Measurements from ENCODE around the gene MAP3K20. TPM values are rescaled to one million over a fixed set of nuclear protein-coding genes. Genes with fewer than 3 reads are reported as not detected.
A peak's percentile ranks its signal among the peaks of the same experiment; 100 is the strongest.
"Not testable (repeated sequence)": the region's sequence is repeated elsewhere in the genome, so short reads cannot be mapped to it uniquely, and the experiment has no call there.

Gene MAP3K20
- total RNA-seq, 1 donor from 2014 or later, result 429 TPM

DNA sequence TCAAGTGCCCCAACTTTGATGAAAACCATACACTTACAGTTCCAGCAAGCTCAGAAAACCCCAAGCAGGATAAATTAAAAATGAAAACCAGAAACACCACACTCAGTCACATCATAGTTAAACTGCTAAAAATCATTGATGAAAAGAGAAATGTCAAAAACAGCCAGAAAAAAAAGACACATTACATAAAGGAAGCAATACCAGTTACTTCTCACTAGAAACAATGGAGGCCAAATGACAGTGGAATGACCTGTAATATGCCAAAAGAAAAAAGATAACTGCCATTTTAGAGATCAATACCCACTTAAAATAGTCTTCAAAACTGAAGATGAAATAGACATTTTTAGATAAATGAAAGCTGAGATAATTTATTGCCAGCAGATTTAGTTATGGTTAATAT lies 66.0 kb downstream of the MAP3K20 start:
- no peak for ATAC-seq
- intact Hi-C loops (cut with micrococcal nuclease), result no loop called here
- no peak for DNase-seq

- ATAC-seq, result no peak
- DNase-seq, result no peak
- intact Hi-C loops (cut with micrococcal nuclease), result no loop called here
Measured at GRCh38 chr2:173145454-173145853, 69.8 kb downstream of the MAP3K20 start.

DNA sequence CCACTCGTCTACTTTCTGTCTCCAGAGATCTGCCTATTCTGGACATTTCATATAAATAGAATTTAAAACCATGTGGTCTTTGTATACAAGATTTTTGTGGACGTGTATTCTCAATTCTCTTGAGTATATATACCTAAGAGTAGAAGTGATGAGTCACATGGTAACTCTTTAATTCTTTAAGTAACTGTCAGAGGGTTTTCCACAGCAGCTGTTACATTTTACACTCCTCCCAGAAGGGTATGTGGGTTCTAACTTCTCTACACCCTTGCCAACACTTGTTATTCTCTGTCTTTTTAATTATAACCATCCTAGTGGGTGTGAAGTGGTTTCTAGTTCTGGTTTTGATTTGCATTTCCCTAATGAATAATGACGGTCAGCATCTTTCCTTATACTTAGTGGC lies 70.9 kb downstream of the MAP3K20 start:
- intact Hi-C loops (cut with micrococcal nuclease), result no loop called here
- DNase-seq, result no peak
- ATAC-seq, result no peak

DNA sequence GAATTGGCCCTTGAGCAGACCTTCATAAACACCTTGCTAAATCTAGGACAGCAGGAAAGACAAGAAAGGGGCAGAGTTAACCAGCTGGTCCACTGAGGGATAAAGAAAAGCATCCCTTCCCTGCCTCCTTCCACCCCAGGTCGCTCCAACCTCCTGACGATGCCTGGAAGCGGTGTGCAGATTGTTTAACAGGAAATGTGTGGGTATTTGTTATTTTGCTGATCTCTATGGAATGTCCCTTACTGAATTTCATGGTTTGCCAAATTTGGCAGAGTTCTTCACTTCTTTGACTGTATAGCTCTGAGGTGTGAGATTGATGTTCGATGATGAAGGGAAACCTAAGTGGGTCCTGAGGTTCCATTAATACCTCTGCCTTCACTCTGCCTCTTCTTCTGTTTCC lies 72.9 kb downstream of the MAP3K20 start:
- ATAC-seq, result no peak
- intact Hi-C loops (cut with micrococcal nuclease), result no loop called here

GRCh38 chr2:173149491-173149890 lies 73.8 kb downstream of the MAP3K20 start:
- ATAC-seq (peak; percentile 34), DNase-seq (no peak)
- intact Hi-C loops (cut with micrococcal nuclease), result no loop called here

More for the DNA sequence above, 72.9 kb downstream of the MAP3K20 start:
- DNase-seq, result no peak

- intact Hi-C loops (cut with micrococcal nuclease), result no loop called here
- no peak for DNase-seq
- peak; percentile 44 for ATAC-seq
Measured at GRCh38 chr2:173150087-173150486, 74.4 kb downstream of the MAP3K20 start.

- intact Hi-C loops (cut with micrococcal nuclease), result no loop called here
- no peak for DNase-seq
Measured at GRCh38 chr2:173150963-173151362, 75.3 kb downstream of the MAP3K20 start.

DNA sequence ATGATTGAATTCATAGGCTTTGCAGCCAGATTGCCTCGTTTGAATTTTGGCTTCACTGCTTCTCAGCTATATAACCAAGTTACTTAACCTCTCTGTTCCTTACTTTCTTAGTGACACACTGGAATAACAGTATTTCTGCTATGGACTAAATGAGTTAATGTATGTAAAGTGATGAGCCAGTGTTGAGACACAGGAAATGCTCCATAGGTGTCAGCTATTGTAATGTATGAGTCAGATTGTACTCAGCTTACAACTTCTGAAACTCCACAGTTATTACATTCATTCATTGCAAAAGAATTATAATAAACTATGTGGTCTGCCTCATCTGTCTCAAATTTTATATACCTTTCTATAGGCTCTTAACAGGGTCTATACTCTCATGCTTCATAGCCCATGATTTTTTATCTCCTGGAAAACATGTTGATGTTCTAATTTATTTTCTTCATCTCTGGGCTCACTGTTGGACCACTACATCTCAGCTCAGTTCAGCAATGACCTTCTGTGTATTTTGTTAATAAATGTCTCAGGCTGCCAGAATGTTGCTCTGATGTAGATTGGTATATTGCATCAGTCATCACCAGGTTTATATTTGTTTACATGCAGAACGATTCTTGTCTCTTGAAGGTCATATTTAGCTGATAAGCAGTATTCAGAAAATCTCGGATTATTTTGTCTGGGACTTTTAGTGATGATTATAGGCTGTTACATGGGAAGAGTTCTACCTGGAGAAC lies 76.2 kb downstream of the MAP3K20 start:
- intact Hi-C loops (cut with micrococcal nuclease), result no loop called here
- no peak for ATAC-seq

More at GRCh38 chr2:173150963-173151362, 75.3 kb downstream of the MAP3K20 start:
- ATAC-seq, result no peak

DNA sequence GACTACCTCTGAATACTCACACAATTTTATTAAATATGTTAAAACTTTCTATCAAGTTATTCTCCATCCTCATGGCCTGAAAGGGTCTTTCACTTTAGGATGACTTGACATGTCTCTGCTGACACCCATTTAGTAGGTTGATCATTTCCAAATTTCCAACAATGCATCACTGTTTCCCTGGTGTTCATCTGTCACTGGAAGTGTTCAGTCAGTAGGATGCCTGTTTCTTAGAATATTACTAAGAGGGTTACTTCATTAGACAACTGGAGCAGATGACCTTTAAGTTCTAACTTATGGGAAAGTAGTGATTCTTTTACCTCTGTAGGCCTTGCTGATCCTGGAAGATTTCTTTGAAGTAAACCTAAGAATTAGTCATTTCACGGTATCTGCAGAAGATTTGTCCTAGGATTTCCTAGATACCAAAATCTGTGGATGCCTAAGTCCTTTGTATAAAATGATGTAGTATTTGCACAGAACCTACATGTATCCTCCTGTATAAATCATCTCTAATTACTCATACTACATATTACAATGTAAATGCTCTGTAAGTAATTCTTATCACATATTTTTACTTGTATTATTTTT lies 77.7 kb downstream of the MAP3K20 start:
- intact Hi-C loops (cut with micrococcal nuclease), result no loop called here
- ATAC-seq, result no peak
- DNase-seq, result no peak

More for the DNA sequence above, 76.2 kb downstream of the MAP3K20 start:
- DNase-seq, result no peak

- intact Hi-C loops (cut with micrococcal nuclease), result no loop called here
- DNase-seq, result no peak
- ATAC-seq, result no peak
Measured at GRCh38 chr2:173157676-173158293, 82.1 kb downstream of the MAP3K20 start.

DNA sequence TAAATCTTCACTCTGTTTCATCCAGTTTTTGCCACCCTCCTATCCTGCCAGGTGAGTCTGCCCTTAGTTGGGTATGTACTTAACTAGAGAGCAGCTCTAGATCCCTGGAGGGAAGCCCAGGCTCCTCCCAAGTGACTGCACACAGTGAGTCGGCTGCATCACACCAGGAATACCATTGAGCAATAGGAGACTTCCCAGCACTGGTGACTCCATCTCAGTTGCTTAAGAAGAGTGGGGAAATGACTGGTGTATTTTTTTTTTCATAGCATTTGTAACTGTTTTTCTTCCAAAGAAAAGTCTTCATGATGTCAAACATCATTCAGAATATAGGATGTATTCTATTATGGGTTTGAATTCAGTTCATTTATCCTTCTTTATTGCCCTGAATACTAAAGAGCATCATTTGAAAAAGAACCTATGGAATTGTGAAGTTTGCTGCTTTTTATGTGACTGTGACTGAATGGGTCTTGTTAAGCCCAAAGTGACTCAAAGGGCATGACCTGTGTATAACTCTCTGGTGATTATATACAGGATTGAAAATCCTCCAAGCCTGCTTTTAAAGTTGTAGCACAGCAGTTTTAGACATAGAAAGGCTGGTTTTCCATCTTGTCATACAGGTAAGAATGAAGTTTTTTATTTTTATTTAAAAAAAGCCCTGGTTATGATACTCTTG lies 84.3 kb downstream of the MAP3K20 start:
- ATAC-seq (peak; percentile 97), DNase-seq (peak; percentile 83)
- intact Hi-C loops (cut with micrococcal nuclease), result no loop called here

- DNase-seq (no peak), ATAC-seq (no peak)
- intact Hi-C loops (cut with micrococcal nuclease), result no loop called here
Measured at GRCh38 chr2:173160618-173161017, 85.0 kb downstream of the MAP3K20 start.

DNA sequence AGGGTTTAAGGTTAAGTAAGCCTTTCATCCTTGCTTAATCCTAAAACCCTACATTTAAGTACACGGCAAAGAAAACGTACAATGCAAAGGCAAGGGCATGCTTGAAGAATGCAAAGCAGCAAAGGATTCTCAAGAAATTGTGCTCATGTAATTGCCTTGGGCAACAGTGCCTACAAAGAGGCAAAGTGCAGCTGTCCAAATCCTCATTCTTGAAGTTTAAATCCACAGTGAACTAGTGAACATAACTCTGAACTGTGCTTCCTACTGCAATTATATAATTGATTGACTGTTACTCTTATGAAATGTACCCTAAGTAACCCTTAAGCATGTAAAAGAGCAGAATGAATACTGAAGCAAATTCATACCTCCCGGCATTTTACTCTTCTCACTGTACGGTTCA lies 85.4 kb downstream of the MAP3K20 start:
- intact Hi-C loops (cut with micrococcal nuclease), result no loop called here
- no peak for ATAC-seq
- no peak for DNase-seq

DNA sequence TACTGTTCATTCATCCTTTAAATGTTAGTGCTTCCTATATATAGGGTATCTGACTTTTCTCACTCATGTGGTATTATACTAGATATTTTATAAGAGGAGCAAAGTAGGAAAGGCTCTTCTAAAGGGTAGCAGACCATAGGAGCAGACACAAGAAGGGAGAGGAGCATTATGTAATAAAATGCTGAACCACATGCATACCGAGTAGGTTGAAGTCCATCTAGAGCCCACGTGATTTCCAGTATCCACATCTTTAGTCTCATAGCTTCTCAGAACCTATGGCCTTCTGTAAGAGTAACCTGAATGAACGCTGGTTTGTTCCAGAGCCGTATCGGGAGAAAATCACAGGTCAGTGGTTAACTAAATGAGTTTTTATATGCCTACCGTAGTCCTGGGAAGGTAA lies 85.9 kb downstream of the MAP3K20 start:
- intact Hi-C loops (cut with micrococcal nuclease), result no loop called here
- ATAC-seq (no peak), DNase-seq (no peak)

- DNase-seq; ATAC-seq; intact Hi-C loops (cut with micrococcal nuclease): not testable (repeated sequence)
Measured at GRCh38 chr2:173163357-173163756, 87.7 kb downstream of the MAP3K20 start.

DNA sequence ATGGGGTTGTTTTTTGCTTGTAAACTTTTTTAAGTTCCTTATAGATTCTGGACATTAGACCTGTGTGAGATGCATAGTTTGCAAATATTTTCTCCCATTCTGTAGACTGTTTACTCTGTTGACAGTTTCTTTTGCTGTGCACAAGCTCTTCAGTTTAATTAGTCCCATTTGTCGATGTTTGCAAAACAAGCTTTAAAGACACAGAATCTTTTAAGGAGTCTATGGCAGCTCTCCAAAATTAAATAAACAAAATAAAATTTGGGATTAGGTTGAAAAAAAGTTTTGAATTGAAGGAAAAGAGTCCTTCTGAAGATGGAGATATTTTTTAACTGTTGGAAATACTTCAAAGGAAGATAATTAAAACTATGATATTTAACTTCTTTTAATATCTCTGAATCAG lies 88.8 kb downstream of the MAP3K20 start:
- ATAC-seq, result no peak
- intact Hi-C loops (cut with micrococcal nuclease), result no loop called here
- DNase-seq, result no peak

- no peak for DNase-seq
- intact Hi-C loops (cut with micrococcal nuclease), result no loop called here
- no peak for ATAC-seq
Measured at GRCh38 chr2:173165443-173166238, 90.0 kb downstream of the MAP3K20 start.

DNA sequence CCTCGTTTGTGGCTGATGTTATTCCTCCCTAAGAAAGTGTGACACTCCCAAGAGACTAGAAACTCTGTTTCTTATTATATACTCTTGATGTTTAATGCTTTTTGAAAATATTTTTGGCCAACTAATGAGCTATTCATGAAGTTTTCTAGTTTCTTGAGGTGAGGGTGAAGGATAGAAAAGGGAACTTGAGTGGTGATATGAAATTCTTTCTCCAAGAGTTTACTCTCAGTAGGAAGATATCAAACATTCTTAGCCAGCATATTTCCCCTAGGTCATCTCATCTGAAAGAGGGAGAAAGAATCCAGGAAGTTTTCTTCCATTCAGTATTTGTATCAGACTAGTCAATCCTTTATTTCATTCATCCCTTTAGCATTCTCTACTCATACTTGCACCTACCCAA lies 95.7 kb downstream of the MAP3K20 start:
- DNase-seq (no peak), ATAC-seq (no peak)
- intact Hi-C loops (cut with micrococcal nuclease), result no loop called here

DNA sequence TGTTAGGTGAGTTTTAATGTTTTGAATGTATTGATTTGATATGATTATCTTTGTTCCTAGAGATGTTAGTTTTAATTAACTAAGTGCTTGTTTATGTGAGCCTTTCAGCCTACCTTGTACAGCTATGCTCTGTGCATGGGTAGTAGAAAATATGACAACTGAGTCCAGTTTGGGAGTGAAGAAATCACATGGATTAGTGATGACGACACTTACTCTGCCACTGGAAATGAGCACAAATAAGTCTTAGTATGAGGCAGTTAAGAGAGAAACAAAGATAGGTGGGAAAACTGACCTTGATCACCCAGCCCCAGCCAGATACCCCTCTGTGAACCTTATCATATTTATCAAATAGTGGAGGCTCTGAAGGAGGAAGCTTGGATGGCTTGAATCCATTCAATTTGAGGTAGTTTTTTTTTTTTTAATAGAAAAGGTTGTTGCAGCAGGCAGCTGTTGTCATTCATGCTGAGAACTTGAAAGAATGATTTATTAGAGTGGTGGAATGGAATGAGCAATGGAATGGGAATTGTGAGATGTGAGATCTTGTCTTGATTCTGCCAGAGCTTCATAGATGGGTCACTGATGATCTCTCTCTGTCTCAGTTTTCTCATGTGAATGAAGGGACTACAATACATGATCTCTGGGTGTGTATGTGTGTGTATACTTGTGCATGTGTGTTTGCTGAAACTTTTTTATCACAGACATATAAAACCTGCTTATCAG lies 96.4 kb downstream of the MAP3K20 start:
- ATAC-seq, result no peak
- intact Hi-C loops (cut with micrococcal nuclease), result no loop called here
- no peak for DNase-seq

Measured in left ventricle myocardium superior (tissue), 1 donor.